Thoracic aorta (tissue), 2 donors: ENCODE results near the gene SAT2. TPM values are rescaled to one million over a fixed set of nuclear protein-coding genes. Genes with fewer than 3 reads are reported as not detected.
"Not testable (repeated sequence)": the region's sequence is repeated elsewhere in the genome, so short reads cannot be mapped to it uniquely, and the experiment has no call there.

Experiments used
- ATAC-seq: fragments of 150-250 bp; one replicate; pipeline ENCODE4 v1.8.0; 2017; ENCODE audit warnings: low read depth; ENCODE audit not compliant: insufficient number of reproducible peaks, low FRiP score
- DNase-seq: peaks from one replicate; pipeline ENCODE4 v3.0.0-alpha.2; 2020; ENCODE audit warnings: low spot score
- H3K27ac ChIP-seq, 2 donors: fragments of 200-600 bp; sonication (generic); 1 replicate in 1 of 2; 2 replicates in 1 of 2; pipeline ENCODE4 v1.5.1; 2016; ENCODE audit warnings: mild to moderate bottlenecking in 2 of 2, moderate library complexity in 2 of 2
- H3K27me3 ChIP-seq: fragments of 200-600 bp; sonication (generic); replicated peaks from 2 replicates; pipeline ENCODE4 v1.6.0; 2016; ENCODE audit warnings: mild to moderate bottlenecking; ENCODE audit not compliant: insufficient read depth
- H3K36me3 ChIP-seq: fragments of 200-600 bp; sonication (generic); one replicate; pipeline ENCODE4 v1.5.1; 2016
- H3K4me1 ChIP-seq, 2 donors: fragments of 200-600 bp; sonication (generic); 1 replicate in 1 of 2; 2 replicates in 1 of 2; pipeline versions ENCODE4 v1.5.1 to v1.6.0; 2016; ENCODE audit warnings: low read depth in 2 of 2, mild to moderate bottlenecking in 1 of 2; ENCODE audit not compliant: control insufficient read depth in 1 of 2
- H3K4me3 ChIP-seq: fragments of 200-600 bp; sonication (generic); 2 replicates; pipeline ENCODE4 v1.5.1; 2016; ENCODE audit warnings: mild to moderate bottlenecking
- H3K9me3 ChIP-seq: fragments of 200-600 bp; sonication (generic); 2 replicates; pipeline ENCODE4 v1.5.1; 2016
- CTCF ChIP-seq: fragments of 200-600 bp; sonication (generic); IDR thresholded peaks from one replicate; pipeline ENCODE4 v1.5.1; 2019; ENCODE audit warnings: antibody characterized with exemption
- total RNA-seq, 2 donors: library from RNA; depleted of rRNA; stranded (reverse); fragments of >200 nt; gene quantifications; one replicate each; pipeline versions ENCODE4 v1.1.0 to v1.2.3, GENCODE V29; 2016

The SAT2 gene
- total RNA-seq, 2 donors from 2014 or later: 29.8 to 30.9 TPM

GRCh38 chr17:7647018-7647417 is 19.4 kb upstream of the SAT2 start:
- no peaks in the 10 kb centered on the region for H3K36me3 ChIP-seq
- H3K27me3 ChIP-seq: peaks cover 23% of the 10 kb centered on the region
- no peak for ATAC-seq
- H3K4me3 ChIP-seq: no peak overlapping the region
- H3K9me3 ChIP-seq: no peaks in the 10 kb centered on the region
- no peak overlapping the region for H3K27ac ChIP-seq
- peaks cover 14 to 22% of the 10 kb centered on the region in 2 donors for H3K4me1 ChIP-seq
- DNase-seq: no peak
- TF ChIP-seq CTCF: no peak

GRCh38 chr17:7646457-7646856 is 18.8 kb upstream of the SAT2 start:
- no peaks in the 10 kb centered on the region for H3K36me3 ChIP-seq
- TF ChIP-seq CTCF: no peak
- DNase-seq (no peak), ATAC-seq (no peak)
- H3K27me3 ChIP-seq: peaks cover 17% of the 10 kb centered on the region
- H3K4me1 ChIP-seq: peaks cover 12 to 17% of the 10 kb centered on the region in 2 donors
- no peak overlapping the region for H3K4me3 ChIP-seq
- H3K9me3 ChIP-seq: no peaks in the 10 kb centered on the region
- no peak overlapping the region for H3K27ac ChIP-seq

GRCh38 chr17:7644775-7645174 is 17.2 kb upstream of the SAT2 start:
- DNase-seq (no peak), ATAC-seq (no peak)
- Histone ChIP-seq H3K9me3 (no peaks in the 10 kb centered on the region), H3K4me1 (peaks cover 0 to under 1% of the 10 kb centered on the region in 2 donors), H3K27ac (no peak overlapping the region), H3K36me3 (no peaks in the 10 kb centered on the region), H3K27me3 (peaks cover 1% of the 10 kb centered on the region), H3K4me3 (no peak overlapping the region)
- TF ChIP-seq CTCF: no peak

GRCh38 chr17:7641635-7642034 is 14.0 kb upstream of the SAT2 start:
- not testable (repeated sequence) for H3K27me3 ChIP-seq, H3K9me3 ChIP-seq, H3K27ac ChIP-seq, H3K4me3 ChIP-seq, DNase-seq, H3K36me3 ChIP-seq, H3K4me1 ChIP-seq, ATAC-seq

- no peak for ATAC-seq
- no peak for TF ChIP-seq CTCF
Observed at GRCh38 chr17:7640783-7641182, 13.2 kb upstream of the SAT2 start.

GRCh38 chr17:7636163-7636562 is 8.5 kb upstream of the SAT2 start:
- no peaks in the 10 kb centered on the region for H3K4me1 ChIP-seq
- no peak overlapping the region for H3K4me3 ChIP-seq
- TF ChIP-seq CTCF: no peak
- no peak overlapping the region for H3K27ac ChIP-seq
- H3K36me3 ChIP-seq: no peaks in the 10 kb centered on the region
- no peaks in the 10 kb centered on the region for H3K27me3 ChIP-seq
- no peaks in the 10 kb centered on the region for H3K9me3 ChIP-seq
- DNase-seq (no peak), ATAC-seq (no peak)

More at GRCh38 chr17:7640783-7641182, 13.2 kb upstream of the SAT2 start:
- DNase-seq: no peak
- H3K36me3 ChIP-seq: no peaks in the 10 kb centered on the region
- H3K4me1 ChIP-seq: no peaks in the 10 kb centered on the region
- H3K27me3 ChIP-seq: no peaks in the 10 kb centered on the region
- H3K27ac ChIP-seq: no peak overlapping the region
- no peak overlapping the region for H3K4me3 ChIP-seq
- H3K9me3 ChIP-seq: no peaks in the 10 kb centered on the region
